Measurements from ENCODE around the gene PTPRM. TPM values are rescaled to one million over a fixed set of nuclear protein-coding genes. Genes with fewer than 3 reads are reported as not detected.

PTPRM gene
- polyA plus RNA-seq, 1 of the 3 experiments (the other 2 are of a cell fraction): 16.0 TPM

DNA sequence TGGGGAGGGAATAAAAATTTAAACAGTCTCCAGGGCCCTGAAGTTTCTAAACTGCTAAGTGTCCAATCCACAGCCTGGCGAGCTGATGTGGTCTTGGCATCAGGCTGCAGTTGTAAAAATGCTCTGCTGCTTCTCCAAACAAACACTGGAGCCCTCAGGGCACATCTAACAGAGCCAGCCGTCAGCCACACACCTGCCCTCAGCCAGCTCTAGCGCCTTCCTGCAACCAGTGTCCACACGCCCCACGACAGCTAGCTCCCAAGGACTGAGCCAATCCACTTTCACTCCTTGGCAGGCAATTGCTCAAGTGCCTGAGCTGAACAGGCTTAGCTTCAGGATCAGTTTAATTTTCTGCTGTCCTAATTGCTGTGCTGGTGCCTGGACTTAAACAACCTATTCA is 595.7 kb downstream of the PTPRM start:
- CTCF ChIA-PET: interaction anchor here (0.6 to 0.9 kb wide), 2 partner anchors 12 to 20 kb away, joined by 3 read pairs; no protein-coding TSS in a partner anchor
- DNase-seq: no peak
- POLR2A ChIA-PET: no interaction called here

DNA sequence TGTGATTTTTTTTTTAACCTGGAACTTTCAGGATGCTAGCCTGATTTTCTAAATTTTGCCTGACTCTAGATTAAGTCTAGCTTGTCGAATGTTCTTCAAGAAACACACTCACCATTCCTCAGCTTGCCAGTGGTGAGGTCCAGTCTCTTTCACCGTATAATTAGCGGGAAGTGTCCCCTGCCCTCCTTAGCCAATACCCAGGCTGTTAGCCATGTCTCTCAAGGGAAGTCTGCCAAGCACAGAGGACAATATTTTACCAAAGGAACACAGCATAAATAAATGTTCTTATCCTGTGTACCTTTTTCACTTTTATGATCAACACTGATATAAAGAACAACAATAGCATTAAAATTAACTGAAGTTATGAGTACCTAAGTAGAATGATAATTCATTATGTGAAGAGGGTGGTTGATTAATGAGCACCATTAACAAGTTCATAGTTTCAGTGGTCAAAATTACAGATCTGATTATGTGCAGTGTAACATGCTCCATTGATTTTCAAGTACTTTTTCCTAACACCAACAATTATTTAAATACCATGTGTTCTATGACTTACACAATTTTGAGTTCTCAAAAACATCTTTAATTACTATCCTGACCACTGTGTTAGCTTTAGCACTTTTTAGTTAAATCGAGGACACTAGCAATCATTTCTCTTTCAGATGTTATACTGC is 596.3 kb downstream of the PTPRM start:
- no peaks in the 10 kb centered on the region for H3K9me3 ChIP-seq
- H3K4me2 ChIP-seq: no peak overlapping the region
- no peak overlapping the region for H3K9ac ChIP-seq
- H3K27ac ChIP-seq (ENCODE audit: low read depth in 2 of 2, low read length in 1 of 2): peak overlapping the region in 1 of 2 experiments; percentile 22; a peak in 1 of 4 replicates
- ChIA-PET CTCF (interaction anchor here (0.6 to 0.9 kb wide), 2 partner anchors 13 to 20 kb away, joined by 3 read pairs; no protein-coding TSS in a partner anchor), POLR2A (no interaction called here)
- no peaks in the 10 kb centered on the region for H3K79me2 ChIP-seq (ENCODE audit: insufficient read depth)
- no peaks in the 10 kb centered on the region for H3F3A ChIP-seq (replicated peaks; ENCODE audit: insufficient read depth)
- no peak overlapping the region for H2AFZ ChIP-seq (ENCODE audit: low read depth)
- no peaks in the 10 kb centered on the region for H3K36me3 ChIP-seq (replicated peaks in 1 of 2; ENCODE audit: control insufficient read depth in 1 of 2, insufficient read depth in 2 of 2, low read length in 1 of 2)
- H3K4me3 ChIP-seq (ENCODE audit: low read depth in 2 of 2, low read length in 1 of 2): no peak overlapping the region
- 55% methylated on average over 4 of the region's 4 CpGs for WGBS (ENCODE audit: low lambda C conversion rate)
- H3K9me2 ChIP-seq: no peaks in the 10 kb centered on the region
- DNase-seq: no peak
- no peaks in the 10 kb centered on the region for H4K20me1 ChIP-seq (ENCODE audit: insufficient read depth)
- H3K27me3 ChIP-seq (ENCODE audit: insufficient read depth): no peaks in the 10 kb centered on the region
- H3K4me1 ChIP-seq (ENCODE audit: control insufficient read depth in 1 of 2, insufficient read depth in 2 of 2, low read depth in 1 of 2, low read length in 1 of 2): peaks cover 0 to 33% of the 10 kb centered on the region in 2 experiments; a peak in 2 of 4 replicates
- TF ChIP-seq FOXJ3 (CRISPR knock-in tag; IDR thresholded peaks at IDR 0.05) (no peak), MEF2A (IDR thresholded peaks at IDR 0.05; ENCODE audit: borderline replicate concordance, low read depth) (no peak), JUND (IDR thresholded peaks at IDR 0.05) (no peak), SIN3A (IDR thresholded peaks at IDR 0.05; ENCODE audit: borderline replicate concordance, low read depth, low read length) (no peak)

More for the DNA sequence above, 595.7 kb downstream of the PTPRM start:
- no peak overlapping the region for H3K4me3 ChIP-seq (ENCODE audit: low read depth in 2 of 2, low read length in 1 of 2)
- no peak overlapping the region for H2AFZ ChIP-seq (ENCODE audit: low read depth)
- TF ChIP-seq, protein P1, sequence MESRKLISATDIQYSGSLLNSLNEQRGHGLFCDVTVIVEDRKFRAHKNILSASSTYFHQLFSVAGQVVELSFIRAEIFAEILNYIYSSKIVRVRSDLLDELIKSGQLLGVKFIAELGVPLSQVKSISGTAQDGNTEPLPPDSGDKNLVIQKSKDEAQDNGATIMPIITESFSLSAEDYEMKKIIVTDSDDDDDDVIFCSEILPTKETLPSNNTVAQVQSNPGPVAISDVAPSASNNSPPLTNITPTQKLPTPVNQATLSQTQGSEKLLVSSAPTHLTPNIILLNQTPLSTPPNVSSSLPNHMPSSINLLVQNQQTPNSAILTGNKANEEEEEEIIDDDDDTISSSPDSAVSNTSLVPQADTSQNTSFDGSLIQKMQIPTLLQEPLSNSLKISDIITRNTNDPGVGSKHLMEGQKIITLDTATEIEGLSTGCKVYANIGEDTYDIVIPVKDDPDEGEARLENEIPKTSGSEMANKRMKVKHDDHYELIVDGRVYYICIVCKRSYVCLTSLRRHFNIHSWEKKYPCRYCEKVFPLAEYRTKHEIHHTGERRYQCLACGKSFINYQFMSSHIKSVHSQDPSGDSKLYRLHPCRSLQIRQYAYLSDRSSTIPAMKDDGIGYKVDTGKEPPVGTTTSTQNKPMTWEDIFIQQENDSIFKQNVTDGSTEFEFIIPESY (IDR thresholded peaks at IDR 0.05; ENCODE audit: borderline replicate concordance, low read depth): no peak
- no peak for TF ChIP-seq POLR2AphosphoS5 (IDR thresholded peaks at IDR 0.05; ENCODE audit: low read depth, low read length)
- no peak for TF ChIP-seq MEF2A (IDR thresholded peaks at IDR 0.05; ENCODE audit: borderline replicate concordance, low read depth)
- TF ChIP-seq JUND (IDR thresholded peaks at IDR 0.05): no peak
- no peak for TF ChIP-seq RXRA (IDR thresholded peaks at IDR 0.05; ENCODE audit: borderline replicate concordance, low read depth)
- no peak for TF ChIP-seq FOXJ3 (CRISPR knock-in tag; IDR thresholded peaks at IDR 0.05)
- no peak for TF ChIP-seq RFX5 (IDR thresholded peaks at IDR 0.05; ENCODE audit: low read length)
- TF ChIP-seq MXI1 (IDR thresholded peaks at IDR 0.05; ENCODE audit: low read depth, low read length): no peak
- TF ChIP-seq, protein P2, sequence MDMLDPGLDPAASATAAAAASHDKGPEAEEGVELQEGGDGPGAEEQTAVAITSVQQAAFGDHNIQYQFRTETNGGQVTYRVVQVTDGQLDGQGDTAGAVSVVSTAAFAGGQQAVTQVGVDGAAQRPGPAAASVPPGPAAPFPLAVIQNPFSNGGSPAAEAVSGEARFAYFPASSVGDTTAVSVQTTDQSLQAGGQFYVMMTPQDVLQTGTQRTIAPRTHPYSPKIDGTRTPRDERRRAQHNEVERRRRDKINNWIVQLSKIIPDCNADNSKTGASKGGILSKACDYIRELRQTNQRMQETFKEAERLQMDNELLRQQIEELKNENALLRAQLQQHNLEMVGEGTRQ (IDR thresholded peaks at IDR 0.05; ENCODE audit: borderline replicate concordance, low read depth, low read length): no peak
- no peaks in the 10 kb centered on the region for H3K79me2 ChIP-seq (ENCODE audit: insufficient read depth)
- 56% methylated on average over 1 of the region's 5 CpGs for WGBS (ENCODE audit: low lambda C conversion rate)
- no peak overlapping the region for H3K9ac ChIP-seq
- no peaks in the 10 kb centered on the region for H3K36me3 ChIP-seq (replicated peaks in 1 of 2; ENCODE audit: control insufficient read depth in 1 of 2, insufficient read depth in 2 of 2, low read length in 1 of 2)
- no peaks in the 10 kb centered on the region for H3F3A ChIP-seq (replicated peaks; ENCODE audit: insufficient read depth)
- peak overlapping the region in 1 of 2 experiments; percentile 36; a peak in 1 of 4 replicates for H3K27ac ChIP-seq (ENCODE audit: low read depth in 2 of 2, low read length in 1 of 2)
- no peaks in the 10 kb centered on the region for H4K20me1 ChIP-seq (ENCODE audit: insufficient read depth)
- no peak overlapping the region for H3K4me2 ChIP-seq
- H3K9me3 ChIP-seq: no peaks in the 10 kb centered on the region
- H3K9me2 ChIP-seq: no peaks in the 10 kb centered on the region
- H3K4me1 ChIP-seq (ENCODE audit: control insufficient read depth in 1 of 2, insufficient read depth in 2 of 2, low read depth in 1 of 2, low read length in 1 of 2): peaks cover 0 to 32% of the 10 kb centered on the region in 2 experiments; a peak in 2 of 4 replicates
- no peaks in the 10 kb centered on the region for H3K27me3 ChIP-seq (ENCODE audit: insufficient read depth)
